Cerebellar nuclear complex (tissue), 1 donor: ENCODE measurements around the gene GLIS2.

Source experiments
- DNase-seq, 2 experiments: peaks; one replicate each; lab custom pipeline; 2025; lab: John Stamatoyannopoulos, UW

GLIS2 gene

GRCh38 chr16:4315186-4316107 lies at the start of gene GLIS2:
TSS of gene GLIS2 (plus strand) at chr16:4316067. CDS start at chr16:4332281, 16,214 bp downstream.
- no peak for DNase-seq

- DNase-seq: no peak
Observed at GRCh38 chr16:4266372-4266771, 49.5 kb upstream of the GLIS2 start.

GRCh38 chr16:4270091-4270490 lies 45.8 kb upstream of the GLIS2 start:
- no peak for DNase-seq

GRCh38 chr16:4270595-4270994 lies 45.3 kb upstream of the GLIS2 start:
- DNase-seq: no peak

GRCh38 chr16:4271176-4272113 lies 44.4 kb upstream of the GLIS2 start:
- peak; percentile 53 to 82 for DNase-seq

- no peak for DNase-seq
Observed at GRCh38 chr16:4272114-4272956, 43.5 kb upstream of the GLIS2 start.

- DNase-seq: no peak
Observed at GRCh38 chr16:4273858-4274311, 42.0 kb upstream of the GLIS2 start.

GRCh38 chr16:4275861-4276260 lies 40.0 kb upstream of the GLIS2 start:
- no peak for DNase-seq

- DNase-seq: no peak
Observed at GRCh38 chr16:4277987-4278513, 37.8 kb upstream of the GLIS2 start.

- no peak for DNase-seq
Observed at GRCh38 chr16:4280625-4281024, 35.2 kb upstream of the GLIS2 start.

- no peak for DNase-seq
Observed at GRCh38 chr16:4283441-4283840, 32.4 kb upstream of the GLIS2 start.

GRCh38 chr16:4283939-4284338 lies 31.9 kb upstream of the GLIS2 start:
- DNase-seq: no peak

GRCh38 chr16:4285167-4285566 lies 30.7 kb upstream of the GLIS2 start:
- DNase-seq: no peak

- peak in 1 of 2 experiments; percentile 42 for DNase-seq
Observed at GRCh38 chr16:4288148-4288921, 27.5 kb upstream of the GLIS2 start.

- no peak for DNase-seq
Observed at GRCh38 chr16:4290236-4290830, 25.5 kb upstream of the GLIS2 start.

GRCh38 chr16:4291699-4292098 lies 24.2 kb upstream of the GLIS2 start:
- DNase-seq: no peak

- no peak for DNase-seq
Observed at GRCh38 chr16:4293181-4293716, 22.6 kb upstream of the GLIS2 start.

GRCh38 chr16:4293822-4294457 lies 21.9 kb upstream of the GLIS2 start:
- no peak for DNase-seq

GRCh38 chr16:4295581-4295980 lies 20.3 kb upstream of the GLIS2 start:
- no peak for DNase-seq
